Left forelimb (tissue), 1 donor: ENCODE measurements around the gene AP4S1.
"Not testable (repeated sequence)": the region's sequence is repeated elsewhere in the genome, so short reads cannot be mapped to it uniquely, and the experiment has no call there.

ENCODE experiments used
- DNase-seq: peaks from one replicate; pipeline ENCODE4 v3.0.0-alpha.2; 2018; ENCODE audit warnings: low spot score

The AP4S1 gene

DNA sequence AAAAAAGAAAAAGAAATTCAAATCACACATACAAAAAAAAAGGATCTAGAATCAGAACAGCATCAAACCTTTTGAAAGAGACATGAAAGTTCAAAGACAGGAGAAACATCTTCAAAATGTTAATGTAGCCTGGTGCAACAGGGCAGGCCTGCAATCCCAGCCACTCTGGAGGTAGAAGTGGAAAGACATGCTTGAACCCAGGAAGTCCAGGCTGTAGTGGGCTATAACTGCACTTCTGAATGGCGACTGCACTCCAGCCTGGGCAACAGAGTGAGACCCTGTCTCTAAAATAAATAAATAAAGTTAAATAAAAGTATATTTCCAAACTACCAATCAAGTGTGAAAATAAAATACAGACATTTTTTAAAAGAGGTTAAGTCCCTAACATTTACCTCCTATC is 18.7 kb upstream of the AP4S1 start:
- no peak for DNase-seq

DNA sequence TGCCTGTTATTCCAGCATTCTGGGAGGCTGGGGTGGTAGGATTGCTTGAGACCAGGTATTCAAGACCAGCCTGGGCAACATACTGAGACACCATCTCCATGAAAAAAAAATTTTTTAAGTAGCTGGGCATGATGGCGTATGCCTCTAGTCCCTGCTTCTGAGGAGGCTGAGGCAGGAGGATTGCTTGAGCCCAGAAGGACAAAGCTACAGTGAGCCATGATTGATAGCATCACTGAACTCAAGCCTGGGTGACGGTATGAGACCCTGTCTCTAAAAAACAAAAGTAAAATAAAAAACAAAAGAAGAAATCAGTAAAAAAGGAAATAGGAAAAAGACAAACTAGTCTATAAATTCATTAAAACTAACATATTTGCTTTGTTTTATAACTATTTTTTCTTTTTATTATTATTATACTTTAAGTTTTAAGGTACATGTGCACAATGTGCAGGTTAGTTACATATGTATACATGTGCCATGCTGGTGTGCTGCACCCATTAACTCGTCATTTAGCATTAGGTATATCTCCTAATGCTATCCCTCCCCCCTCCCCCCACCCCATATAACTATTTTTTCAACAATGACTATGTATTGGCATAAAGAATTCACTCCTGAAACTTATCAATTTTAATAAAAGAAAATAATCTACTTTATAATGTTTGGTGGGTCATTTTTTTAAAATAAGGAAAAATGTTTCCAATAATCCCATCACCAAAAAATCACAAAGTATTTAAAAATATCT is 15.4 kb upstream of the AP4S1 start:
- DNase-seq: no peak

DNA sequence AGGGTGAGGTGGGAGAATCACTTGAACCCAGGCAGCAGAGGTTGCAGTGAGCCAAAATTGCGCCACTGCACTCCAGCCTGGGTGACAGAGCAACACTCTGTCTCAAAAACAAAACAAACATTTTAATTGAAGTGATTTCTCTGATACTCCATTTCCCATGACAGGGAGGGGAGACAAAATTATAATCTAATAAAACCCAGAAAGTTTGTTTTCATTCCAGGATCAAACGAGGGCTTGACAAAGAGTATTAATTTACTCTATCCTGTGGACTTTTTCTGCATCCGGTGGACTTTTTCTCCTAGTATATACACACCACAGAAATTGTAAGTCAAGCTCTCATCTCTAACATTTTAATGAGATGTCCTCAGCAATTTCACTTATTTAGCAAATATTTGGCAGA is 14.5 kb upstream of the AP4S1 start:
- DNase-seq: no peak

DNA sequence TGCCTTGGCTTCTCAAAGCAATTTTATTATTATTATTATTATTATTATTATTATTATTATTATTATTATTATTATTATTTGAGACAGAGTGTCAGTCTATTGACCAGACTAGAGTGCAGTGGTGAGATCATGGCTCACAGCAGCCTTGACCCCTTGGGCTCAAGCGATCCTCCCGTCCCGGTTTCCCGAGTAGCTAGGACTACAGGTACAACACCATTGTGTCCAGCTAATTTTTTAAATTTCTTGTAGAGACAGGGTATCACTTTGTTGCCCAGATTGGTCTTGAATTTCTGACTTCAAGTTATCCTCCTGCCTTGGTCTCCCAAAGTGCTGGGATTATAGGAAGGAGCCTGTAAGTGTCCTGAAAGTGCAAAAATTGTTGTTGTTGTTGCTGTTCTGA is 11.6 kb upstream of the AP4S1 start:
- no peak for DNase-seq

DNA sequence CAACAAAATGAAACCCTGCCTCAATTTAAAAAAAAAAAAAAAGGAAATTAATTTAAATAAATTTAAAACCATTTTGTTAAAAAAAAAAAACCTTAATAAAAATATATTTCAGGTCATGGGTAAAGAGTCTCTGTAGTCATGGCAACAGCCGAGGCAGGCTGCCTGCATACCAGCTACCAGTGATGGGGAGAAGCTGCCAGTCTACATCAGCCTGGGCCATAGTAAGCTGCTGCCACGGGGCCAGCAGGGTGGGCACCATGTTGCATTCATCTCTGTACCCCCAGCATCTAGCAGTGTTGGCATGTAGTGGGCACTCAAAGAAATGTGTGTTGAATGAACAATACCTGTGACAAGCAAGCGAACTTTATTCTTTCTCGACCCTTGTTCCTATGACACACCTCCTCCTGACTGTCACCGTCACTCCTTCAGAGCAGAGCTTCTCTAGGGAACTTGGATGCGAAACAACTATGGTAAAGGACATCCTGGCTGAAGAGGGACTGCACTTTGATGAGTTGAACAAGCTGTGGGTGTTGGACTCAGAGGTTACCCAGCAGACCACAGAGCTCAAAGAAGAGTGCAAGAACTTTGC is 7.3 kb upstream of the AP4S1 start:
- no peak for DNase-seq

DNA sequence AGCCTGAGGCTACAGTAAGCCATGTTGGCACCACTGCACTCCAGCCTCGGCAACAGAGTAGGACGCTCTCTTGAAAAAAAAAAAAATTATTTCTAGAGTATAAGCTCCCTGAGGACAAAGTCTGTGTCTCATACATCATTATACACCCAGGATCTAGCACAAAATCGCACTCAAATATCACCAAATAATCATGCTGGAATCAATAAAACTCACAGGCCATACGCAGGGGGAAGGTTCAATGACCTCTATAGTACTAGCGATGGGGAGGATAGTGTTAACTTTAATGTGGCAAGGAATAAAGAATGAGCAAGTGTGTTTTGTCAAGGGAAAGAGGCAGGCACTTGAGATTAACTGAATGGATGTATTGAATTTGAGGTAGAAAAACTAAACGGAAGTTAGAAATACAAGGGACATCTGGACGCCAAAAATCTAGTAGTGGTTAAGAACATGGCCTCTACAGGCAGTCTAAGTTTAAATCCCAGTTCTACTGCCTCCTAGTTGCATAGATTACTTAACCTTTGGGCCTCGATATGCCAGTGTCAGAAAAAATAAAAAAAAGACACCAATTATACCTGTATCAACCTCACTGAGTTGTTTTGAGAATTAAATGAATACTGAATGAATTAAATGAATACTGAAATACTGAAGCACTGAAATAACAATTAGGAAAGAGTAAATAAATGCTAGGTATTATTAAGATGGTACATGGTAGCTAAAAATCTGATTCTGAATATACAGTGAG is 4.4 kb upstream of the AP4S1 start:
- DNase-seq: no peak

DNA sequence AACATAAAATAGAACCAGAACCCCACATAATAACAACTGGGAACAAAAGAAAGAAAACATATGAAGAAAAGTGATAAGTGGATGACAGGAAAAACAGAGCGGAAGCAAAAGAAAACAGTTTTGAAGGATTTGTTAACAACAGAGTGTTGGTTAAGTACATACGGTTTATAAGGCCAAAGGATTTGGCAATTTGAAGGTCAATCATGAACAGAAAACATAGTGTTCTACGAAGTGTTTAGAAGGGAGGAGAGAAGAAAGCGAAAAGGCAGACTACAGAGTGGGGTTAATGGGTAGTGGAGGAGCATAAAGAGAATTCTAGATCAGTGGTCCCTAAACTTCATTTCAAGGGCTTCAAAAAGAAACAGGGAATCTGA is 3.9 kb upstream of the AP4S1 start:
- DNase-seq: no peak

DNA sequence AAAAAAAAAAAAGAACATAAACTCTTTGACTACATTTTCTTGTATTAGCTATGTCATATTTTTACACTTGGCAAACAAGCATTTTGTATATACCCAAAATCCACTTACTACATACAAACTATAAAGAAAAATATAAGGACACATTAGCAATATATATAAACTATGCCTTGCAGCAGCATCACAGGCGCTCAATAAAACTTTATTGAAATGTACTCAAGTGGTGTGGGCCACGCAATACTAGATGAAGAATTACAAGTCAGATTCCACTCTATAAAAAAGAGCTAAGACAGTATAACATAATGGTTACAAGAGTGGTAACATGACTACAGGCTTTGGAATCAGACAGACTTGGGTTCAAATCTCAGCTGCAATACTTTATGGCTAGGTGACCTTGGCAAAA is 3.1 kb upstream of the AP4S1 start:
- no peak for DNase-seq

DNA sequence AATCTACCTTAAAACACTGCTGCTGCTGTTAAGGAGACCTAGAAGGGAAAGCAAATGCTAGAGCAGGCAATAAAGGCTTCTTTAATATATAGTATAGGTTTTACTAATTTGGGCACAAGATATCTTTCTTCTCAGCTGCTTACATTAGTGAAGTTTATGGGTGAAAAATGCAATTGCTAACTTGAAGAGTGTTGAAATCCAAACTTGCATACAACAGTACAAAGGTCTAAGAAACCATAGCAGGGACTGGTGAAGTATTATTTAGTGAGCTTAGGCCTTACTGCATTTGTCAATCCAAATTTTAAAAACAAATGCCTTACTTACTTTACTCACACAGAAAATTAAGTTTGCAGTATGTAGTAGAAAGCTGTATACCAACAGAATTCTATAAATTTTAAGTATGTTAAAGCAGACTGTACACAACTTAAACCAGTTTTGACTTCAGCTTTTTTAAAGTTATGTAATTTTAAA is 1.4 kb upstream of the AP4S1 start:
- DNase-seq: no peak

DNA sequence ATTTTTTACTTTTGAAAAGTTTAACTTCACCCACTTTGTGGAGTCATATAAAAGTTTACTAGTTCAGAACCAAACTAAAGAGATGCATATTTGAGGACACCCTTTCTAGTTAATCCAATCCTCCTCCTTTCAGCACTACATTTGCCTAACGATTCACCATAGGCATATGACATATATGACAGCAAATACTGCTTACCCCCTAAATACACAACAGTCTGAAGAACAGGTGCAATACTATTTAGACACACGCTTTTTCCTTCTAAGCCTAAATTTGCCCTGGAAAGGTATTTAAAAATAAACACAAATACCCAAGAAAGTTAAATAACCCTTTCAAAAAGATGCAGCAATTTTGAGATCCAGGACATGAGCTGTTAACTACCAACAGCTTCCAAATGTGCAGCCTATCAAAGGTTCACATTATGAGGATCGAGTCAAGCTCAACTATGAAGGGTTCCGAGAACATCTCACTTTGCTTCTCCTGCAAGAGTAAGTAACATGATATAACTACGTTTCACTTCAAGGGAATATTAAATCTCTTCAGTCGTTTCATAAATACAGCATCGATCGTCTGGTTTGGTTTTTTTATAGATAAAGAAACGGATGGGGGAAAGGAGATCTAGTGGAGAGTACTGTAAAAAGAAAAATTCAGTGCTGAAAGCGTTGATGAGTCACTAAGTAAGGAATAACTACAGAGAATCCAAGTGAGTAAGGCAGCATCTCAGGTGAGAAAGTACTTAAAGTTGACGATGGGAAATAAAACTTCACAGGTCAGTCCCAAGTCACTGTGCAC is 677 bp upstream of the AP4S1 start:
- DNase-seq: no peak

DNA sequence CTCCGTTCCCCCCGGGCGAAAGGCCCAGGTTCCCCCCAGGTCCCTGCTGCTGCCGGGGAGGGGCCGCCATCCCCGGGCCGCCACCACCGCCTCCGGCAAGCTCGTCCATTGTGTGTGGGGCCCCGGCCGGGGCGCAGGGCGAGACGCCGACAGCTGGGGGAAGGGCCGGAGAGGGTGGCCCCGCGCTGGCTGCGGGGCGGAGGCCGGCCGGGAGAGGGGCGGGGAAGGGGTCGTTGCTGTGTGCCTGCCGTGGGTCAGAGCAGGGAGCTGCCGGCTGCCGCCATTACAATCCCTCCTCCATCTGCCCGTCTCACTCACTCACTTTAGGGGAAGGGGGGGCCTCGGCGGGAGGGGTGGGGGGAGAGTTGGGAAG is 614 bp downstream of the AP4S1 start, which contains the start of gene STRN3:
STRN3 (minus strand) TSS at position 303 of the 373 bp plus-strand sequence; CDS start at position 109, 194 bp downstream.
- DNase-seq: no peak

DNA sequence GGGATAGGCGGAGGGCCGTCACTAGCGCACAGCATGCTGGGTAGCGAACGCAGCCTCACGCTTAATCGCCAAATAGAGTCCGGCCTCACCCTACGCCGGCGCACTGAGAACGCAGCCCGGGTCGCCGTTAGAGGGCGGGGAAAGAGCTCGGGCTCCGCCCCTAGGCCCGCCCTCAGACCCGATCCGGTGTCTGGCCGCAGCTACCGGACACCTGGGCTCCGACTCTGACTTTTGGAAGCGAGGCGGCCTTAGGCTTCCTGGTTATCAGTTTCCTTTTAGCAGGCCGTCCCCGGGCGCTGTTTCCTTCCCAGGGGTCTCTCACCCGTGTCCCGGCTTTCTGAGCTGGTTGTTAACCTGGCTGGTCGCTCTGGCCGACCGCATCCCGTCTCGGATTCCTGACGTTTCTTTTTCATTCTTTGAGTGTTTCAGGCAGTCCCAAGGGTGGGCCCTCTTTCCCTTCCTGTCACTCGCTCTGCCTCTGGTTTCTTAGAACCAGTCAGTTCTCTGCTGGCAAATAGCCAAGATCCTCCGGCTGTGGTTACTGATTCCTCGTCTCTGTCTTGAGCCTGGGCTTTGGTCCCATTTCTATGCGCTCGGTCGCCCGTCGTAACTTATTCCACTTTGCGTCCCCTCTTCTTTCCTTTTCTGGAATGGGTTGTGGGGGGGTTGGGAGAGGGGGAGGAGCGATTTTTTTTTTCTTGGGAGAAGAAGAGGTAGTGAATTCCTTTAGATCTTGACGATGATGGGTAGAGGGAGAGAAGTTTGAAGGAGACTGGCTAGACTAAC is 1.2 kb downstream of the AP4S1 start:
- DNase-seq: peak; percentile 97

DNA sequence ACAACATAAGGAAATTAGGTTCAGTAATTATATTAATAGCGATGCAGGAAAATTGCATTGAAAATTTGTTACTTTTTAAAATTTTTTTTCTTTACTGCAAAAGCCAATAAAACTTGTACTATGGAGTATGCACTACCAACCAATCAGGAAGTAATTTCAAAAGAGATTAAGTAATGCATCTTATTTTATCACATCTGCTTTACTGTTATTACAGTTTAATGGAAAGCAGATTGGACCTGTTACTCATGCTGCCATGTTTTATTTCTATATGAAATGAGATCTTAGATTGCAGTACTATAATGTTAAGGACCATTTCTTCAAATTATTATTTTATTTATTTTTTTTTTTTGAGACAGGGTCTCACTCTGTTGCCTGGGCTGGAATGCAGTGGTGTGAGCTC is 2.4 kb downstream of the AP4S1 start:
- DNase-seq: no peak

DNA sequence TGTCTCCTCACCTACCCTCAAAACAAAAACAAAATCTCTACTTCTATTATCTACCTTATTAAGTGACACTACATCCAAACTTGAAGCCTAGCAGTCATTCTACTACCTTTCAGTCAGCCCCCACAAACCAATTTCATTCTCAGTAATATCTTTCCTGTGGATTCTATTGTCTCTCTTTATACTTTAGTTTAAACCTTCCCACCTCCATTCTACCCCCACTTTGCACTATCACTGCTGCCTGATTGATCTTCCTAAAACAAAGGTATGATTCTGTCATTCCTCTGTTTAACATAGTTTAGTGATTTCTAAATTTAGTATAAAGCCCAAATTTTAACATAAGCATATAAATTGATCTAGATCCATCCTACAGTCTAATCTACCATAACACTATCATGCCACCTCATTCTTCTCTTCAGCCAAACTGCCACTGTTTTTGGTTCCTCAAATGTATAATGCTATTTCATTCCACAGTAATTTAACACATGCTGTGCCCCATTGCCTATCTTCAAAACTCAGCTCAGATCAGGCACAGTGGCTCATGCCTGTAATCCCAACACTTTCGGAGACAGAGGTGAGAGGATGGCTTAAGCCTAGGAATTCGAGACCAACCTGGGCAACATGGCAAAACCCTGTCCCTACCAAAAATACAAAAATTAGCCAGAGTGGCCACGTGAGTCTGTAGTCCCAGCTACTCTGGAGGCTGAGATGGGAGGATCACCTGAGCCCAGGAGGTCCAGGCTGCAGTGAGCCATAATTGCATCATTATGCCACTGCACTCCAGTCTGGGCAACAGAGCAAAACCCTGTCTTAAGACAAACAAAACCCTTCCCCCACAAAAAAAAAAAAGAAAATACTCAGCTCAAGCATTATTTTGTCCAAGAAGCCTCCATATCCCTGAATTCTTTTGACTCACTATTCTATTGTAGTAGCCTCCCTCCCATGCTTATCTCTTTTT is 3.8 kb downstream of the AP4S1 start:
- no peak for DNase-seq

DNA sequence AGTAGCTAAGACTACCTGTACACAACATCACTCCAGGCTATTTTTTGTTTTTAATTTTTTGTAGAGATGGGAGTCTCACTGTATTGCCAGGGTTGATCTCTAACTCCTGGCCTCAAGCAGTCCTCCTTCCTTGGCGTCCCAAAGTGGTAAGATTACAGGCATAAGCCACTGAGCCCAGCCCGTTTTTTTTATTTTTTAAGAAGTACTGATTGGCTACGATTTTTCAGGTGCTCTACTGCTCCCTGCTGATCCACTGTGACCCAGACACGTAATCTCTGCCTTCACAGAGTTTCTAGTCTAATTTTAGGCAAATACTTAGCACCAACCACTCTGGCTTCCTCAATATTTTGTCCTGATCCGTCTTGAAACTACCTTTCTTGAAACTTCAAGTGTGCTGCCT is 5.0 kb downstream of the AP4S1 start:
- DNase-seq: no peak

DNA sequence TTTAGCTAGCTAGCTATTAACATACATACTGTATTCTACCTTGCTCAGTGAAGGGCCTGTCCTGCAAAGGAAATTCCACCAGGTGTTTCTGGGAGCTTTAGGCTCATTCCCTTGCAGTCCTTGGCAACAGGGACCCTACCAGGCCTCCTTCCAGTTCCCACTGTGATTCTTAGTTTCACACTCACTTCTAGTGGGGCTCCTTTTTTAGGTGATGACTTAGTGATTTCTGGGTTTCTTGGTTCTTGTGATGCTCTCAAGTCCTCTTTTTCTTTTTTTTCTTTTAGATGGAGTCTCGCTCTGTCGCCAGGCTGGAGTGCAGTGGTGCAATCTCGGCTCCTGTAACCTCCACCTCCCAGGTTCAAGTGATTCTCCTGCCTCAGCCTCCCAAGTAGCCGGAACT is 11.1 kb downstream of the AP4S1 start:
- DNase-seq: no peak

DNA sequence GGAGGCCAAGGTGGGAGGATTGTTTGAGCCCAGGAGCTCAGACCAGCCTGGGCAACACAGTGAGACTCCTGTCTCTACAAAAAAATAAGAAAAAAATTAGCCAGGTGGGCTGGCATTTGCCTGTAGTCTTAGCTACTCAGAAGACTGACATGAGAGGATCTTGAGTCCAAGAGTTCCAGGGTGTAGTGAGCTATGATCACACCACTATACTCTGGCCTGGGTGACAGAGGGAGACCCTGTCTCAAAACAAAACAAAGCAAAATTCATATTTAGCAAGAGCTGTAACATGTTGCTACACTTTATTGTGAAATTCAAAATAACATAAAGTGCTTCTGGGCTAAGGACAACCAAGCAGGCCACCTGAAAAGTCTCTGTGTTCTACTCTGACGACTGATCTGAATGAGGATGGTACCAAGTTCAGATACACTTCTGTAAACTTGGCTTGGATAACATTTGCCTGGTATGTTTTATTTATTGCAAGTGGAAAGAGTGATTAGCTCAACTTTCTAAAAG is 12.3 kb downstream of the AP4S1 start:
- DNase-seq: no peak

DNA sequence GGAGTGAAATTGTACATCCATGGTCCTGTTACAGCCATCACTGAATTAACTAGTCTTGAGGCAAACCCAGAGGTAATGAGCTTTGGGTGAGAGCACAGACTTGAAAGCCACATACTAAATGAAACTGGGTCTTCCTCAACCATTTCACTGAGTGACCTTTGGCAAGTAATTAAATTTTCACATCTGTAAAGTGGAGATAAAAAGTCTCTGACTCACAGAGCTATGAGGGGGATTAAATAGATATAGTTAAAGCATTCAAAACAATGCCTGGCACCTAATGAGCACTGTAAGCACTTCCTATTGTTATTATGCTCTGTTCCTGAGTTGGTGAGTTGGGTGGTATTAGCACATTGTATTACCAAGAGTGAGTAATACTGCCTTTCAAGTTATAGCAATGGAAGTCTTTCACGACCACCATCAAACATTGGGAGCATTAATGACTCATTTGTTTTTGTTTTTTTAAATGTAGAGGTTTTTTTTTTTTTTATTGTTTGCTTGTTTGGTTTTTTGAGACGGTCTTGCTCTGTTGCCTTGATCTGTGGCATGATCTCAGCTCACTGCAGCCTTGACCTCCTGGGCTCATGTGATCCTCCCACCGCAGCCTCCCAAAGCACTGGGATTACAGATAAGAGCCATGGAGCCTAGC is 13.2 kb downstream of the AP4S1 start:
- no peak for DNase-seq

DNA sequence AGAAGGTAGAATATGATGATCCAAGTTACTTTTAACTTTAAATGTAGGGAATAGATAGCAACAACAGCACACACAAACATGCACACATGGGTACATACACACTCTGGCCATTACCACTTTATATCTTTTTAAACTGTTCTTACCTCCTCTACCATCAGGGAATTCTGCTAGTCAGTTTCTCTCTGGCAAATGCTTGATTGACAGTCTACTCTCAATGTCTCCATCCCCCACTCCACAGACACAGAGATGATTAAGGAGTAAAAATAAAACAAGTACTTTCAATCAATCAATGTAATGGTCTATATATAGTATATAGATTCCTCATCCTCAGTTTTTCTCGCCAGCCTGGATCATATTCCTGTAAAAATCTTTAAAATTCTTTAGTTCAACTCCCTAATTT is 16.9 kb downstream of the AP4S1 start:
- no peak for DNase-seq

DNA sequence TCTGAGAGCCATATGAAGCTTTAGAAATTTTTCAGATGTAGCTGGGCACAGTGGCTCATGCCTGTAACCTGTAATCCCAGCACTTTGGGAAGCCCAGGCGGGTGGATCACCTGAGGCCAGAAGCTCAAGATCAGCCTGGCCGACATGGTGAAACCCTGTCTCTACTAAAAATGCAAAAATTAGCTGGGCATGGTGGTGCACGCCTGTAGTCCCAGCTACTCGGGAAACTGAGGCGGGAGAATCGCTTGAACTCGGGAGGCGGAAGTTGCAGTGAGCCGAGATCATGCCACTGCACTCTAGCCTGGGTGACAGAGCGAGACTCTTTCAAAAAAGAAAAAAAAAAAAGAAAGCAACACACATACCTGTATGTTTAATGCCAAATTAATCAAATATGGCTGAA is 17.4 kb downstream of the AP4S1 start:
- not testable (repeated sequence) for DNase-seq
